ENCODE data around the gene ITGB4. TPM values are rescaled to one million over a fixed set of nuclear protein-coding genes. Genes with fewer than 3 reads are reported as not detected.

Gene ITGB4
- 367 and 716 TPM in 2 replicates for total RNA-seq

DNA sequence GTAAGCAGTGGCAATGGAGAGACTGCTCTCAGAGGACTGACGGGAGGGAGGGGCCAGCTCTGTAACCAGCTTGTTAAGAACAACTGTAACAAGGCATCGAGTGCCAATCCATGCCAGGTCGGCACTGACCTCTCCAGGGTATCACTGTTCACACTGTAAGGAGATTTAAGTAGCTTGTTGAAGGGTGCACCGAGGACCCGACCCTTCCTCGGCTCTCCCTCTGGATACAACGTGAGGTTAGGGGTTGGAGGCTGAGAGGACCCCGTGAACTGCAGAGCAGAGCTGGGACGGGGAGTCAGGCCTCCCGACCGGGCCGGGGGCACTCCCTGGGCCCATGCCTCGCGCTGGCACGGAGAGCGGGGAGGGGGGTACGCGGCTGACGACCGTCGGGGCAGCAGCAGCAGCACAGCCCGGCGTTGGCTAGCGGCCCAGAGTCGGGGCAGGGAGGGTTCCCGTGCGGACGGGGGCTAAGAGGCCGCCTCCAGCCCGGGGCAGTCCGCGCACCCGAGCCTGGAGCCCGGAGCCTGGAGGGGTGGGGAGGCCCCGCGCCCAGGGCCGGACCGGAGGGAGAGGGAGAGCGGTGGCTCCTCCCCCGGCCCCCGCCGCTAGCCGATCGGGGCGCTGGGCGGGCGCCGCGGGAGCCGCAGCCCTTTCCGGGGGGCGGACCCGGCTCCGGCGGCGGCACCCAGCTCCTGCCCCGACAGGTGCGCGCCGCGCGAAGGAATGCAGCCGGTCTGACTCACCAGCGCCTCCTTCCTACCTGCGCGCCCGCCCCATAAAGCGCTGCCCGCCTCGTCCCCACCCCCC lies at the start of gene ITGB4:
TSS of gene ITGB4 (plus strand) at position 804 of the 807 bp plus-strand sequence. CDS start 3,245 bp downstream, outside the sequence.

DNA sequence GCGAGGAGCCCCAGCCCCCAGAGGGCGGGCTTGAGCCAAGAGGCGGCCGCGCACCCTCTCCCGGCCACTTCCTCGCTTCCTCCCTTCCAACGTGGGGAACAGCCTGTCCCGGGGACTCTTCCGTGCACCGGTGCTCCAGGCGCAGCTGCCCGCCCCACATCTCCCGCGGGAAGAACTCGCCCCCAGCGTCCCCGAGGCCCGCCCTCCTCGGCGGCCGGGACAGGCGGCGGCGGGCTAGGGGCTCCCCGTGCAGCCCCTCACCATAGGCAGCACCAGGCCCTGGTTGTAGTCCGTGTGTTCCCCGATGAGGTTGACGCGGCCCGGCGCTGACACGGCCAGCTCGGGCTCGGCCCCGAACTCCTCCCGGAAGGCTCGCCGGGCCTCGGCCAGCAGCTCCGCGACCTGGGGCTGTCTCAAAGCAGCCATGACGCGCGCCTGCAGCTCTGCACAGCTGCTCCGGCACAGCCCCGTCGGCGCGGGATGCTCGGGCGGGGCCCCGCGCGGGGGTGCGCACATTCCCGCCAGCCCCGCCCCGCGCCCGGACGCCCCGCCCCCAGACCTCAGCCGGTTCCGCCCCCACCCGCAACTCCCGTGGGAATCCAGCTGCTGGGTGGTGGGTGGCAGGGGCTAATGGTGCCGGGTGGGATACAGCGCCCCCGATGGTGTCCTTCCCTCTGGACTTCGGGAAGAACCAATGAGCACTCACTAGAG lies 43.6 kb downstream of the ITGB4 start, which contains the start of gene GALK1:
TSS of gene GALK1 (minus strand) at position 482 of the 711 bp plus-strand sequence. CDS start at position 426, 56 bp downstream.

GRCh38 chr17:75784473-75785015 lies 63.3 kb downstream of the ITGB4 start, which contains the start of gene UNK:
TSS of gene UNK (plus strand) at chr17:75784806. CDS start at chr17:75784881, 75 bp downstream.

Other genes with a start within 250 kb of the ITGB4 start
- gene CASKIN2, start 205.9 kb upstream of the ITGB4 start, total RNA-seq: 2.3 and 3.9 TPM in 2 replicates
- 20.2 and 50.1 TPM in 2 replicates for gene TSEN54, start 204.9 kb upstream of the ITGB4 start, total RNA-seq
- gene LLGL2, start 195.8 kb upstream of the ITGB4 start, total RNA-seq: 50.6 and 58.0 TPM in 2 replicates
- gene MYO15B, start 133.7 kb upstream of the ITGB4 start, total RNA-seq: 4.5 and 6.3 TPM in 2 replicates
- gene SMIM5, start 88.0 kb upstream of the ITGB4 start, total RNA-seq: 0.96 and 2.1 TPM in 2 replicates
- gene RECQL5, start 54.3 kb upstream of the ITGB4 start, total RNA-seq: 15.4 and 17.5 TPM in 2 replicates
- 46.3 and 67.2 TPM in 2 replicates for gene SAP30BP, start 54.1 kb upstream of the ITGB4 start, total RNA-seq
- 26.0 and 43.9 TPM in 2 replicates for gene GALK1, start 43.7 kb downstream of the ITGB4 start, total RNA-seq
- 7.5 and 8.3 TPM in 2 replicates for gene UNK, start 63.3 kb downstream of the ITGB4 start, total RNA-seq
- gene UNC13D, start 122.9 kb downstream of the ITGB4 start, total RNA-seq: 6.2 and 7.7 TPM in 2 replicates
- 18.3 and 24.9 TPM in 2 replicates for gene WBP2, start 133.9 kb downstream of the ITGB4 start, total RNA-seq
- 16.2 and 46.3 TPM in 2 replicates for gene TRIM47, start 157.1 kb downstream of the ITGB4 start, total RNA-seq
- 24.1 and 30.1 TPM in 2 replicates for gene TRIM65, start 175.5 kb downstream of the ITGB4 start, total RNA-seq
- gene MRPL38, start 183.4 kb downstream of the ITGB4 start, total RNA-seq: 29.9 and 39.6 TPM in 2 replicates
- 9.2 and 11.9 TPM in 2 replicates for gene FBF1, start 219.6 kb downstream of the ITGB4 start, total RNA-seq

Measured in tracheal epithelial cell (primary cell).